Islet precursor cell (in vitro differentiated cells): ENCODE measurements around the gene NHLH2.

Source experiments
- DNase-seq: peaks from one replicate; pipeline ENCODE4 v3.0.0-alpha.2; 2018

NHLH2 gene

DNA sequence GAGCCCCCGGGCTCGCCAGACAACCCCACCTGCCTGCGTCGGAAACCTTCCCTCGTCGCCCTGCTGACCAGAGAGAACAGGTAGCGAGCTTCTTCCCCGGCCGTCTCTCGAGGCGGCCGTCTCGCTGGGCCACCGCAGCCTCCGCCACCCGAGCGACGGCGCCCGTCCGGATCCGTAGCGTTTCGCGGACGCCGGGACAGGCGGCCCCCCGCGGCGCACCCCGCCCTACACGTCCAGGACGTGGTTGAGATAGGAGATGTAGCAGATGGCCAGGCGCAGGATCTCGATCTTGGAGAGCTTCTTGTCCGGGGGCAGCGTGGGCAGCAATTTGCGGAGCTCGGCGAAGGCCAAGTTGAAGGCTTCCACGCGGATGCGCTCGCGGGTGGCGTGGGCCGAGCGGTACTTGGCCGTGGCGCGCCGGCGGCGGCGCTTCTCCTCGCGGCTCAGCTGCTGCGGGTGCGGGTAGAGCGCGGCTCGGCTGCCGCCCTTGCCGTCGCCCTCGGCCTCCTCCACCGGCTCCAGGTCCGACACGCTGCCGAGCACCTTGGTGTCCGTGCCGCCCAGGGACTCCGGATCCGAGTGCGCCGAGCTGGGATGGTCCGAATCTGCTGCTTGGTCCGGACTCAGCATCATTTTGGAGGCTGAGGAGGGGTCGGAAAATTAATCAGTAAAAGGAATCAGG lies 3.0 kb downstream of the NHLH2 start:
- peak; percentile 81 for DNase-seq

DNA sequence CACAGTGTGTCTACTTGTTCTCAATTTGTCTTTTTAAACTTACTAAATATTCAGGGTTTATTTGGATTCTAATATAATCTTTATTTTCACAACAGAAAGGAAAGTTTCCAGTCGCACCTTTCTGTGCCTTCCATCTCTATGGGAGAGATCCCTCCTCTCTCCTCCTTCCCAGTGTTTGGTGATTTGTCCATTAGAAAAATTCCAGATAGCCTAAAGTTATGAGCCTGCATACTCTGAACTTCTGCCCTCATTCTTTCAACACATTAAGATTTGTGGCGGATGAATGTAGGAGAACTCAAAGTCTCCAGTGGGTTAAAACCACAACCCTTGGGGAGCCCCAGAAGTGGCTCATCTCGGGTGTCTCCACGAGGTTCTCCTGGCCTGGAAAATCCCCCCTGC lies 3.6 kb downstream of the NHLH2 start:
- no peak for DNase-seq

DNA sequence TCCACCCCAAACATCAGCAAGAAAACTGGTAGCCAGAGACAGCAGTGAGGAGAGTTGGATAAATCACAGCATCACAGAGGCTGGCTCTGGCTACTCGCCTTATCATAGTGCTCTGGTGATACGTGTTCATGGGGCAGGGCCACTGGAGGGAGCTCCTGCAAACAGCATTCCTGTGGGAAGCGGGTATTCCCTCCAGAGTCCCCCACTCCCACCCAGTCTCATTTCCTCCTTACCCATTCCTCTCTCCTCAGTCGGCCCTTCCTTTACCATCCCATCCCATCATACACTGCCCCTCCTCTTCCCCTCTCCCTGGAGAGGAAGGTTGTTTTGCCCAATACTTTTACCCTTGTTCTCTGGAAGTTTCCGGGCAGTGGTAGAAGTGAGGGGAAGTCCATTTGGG lies 7.1 kb downstream of the NHLH2 start:
- DNase-seq, result peak; percentile 84

DNA sequence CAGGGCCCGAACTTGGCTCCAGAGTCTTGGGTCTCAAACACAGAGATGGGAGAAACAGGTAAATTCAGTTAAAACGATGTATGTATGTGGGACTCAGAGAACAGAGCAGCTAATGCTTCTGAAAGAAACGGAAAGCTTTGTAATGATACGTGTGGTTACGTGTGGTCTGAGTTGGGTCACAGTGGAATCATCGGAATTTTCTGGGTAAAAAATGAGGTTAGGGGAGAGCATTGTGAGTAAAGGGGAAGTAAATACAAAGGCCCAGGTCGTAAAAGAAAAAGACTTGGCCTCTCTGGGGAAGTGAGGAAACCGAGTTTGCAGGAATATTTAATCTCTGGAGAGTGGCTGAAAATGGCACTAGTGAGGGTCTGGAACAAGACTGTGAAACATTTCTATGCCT lies 8.3 kb downstream of the NHLH2 start:
- no peak for DNase-seq

DNA sequence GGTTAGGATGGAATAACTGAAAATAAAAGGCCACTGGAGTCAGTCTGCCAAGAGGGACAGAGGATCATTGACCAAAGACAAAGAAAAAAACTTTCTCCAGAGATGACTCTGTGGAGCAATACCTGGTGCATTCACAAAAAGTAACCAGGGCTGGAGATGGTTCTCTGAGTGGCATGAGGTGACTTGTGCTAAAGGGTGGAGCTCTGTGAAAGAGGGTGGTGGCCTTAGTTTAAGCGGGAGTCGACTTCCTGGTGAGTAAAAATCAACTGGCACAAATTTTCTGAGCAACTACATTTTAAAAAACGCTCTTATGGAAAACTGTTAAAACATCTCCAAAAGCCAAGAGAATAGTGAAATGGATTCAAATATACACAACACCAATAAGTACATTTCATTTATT lies 10.0 kb downstream of the NHLH2 start:
- no peak for DNase-seq

DNA sequence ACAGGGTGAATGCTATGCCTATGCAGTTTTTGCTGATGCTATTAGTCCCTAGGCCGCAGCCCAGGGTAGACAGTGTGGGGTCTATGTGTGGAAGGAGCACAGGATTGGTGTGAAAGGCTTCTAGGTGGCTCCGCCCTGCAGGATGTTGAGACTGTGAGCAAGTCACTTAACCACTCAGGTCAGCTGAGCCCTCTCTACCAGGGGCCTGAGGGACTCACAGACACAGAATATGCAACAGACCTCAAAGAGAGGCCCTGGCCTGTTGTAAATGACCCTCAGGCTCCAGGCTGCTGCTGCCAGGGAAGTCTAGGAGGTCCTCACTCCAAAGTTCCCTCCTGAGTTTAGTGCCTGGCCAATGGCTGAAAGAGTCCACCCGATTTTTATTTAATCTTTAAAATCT lies 11.0 kb downstream of the NHLH2 start:
- peak; percentile 96 for DNase-seq

DNA sequence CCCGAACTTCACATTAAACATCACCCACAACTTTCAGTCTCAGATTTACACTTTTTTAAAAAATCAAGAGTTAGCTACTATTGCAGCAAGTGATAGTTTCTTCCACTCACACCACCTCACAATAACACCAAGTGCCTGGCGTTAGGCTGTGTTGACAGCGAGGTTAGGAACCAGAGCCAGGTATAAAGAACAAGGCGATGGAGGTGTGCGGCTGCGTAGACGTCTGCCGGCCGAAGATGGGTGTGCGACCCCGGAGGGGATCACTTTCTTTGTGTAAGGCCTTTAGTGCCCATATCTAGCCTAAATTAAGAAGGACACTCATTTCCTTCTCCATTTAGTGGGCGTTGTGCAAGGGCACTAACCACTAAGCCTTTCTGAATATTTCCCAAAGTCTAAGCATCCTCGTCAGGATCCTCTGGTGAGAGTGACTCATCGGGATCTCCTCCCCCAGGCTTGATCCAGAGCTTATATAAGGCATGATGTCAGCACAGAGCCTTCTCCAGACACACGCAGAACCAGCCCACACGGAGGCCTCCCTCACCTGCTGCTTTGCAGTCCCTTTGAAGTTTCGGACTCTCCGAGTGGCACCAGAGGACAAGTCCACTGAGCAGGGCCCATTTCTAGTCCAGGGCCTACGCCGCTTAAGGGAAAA lies 11.8 kb downstream of the NHLH2 start:
- peak; percentile 95 for DNase-seq

DNA sequence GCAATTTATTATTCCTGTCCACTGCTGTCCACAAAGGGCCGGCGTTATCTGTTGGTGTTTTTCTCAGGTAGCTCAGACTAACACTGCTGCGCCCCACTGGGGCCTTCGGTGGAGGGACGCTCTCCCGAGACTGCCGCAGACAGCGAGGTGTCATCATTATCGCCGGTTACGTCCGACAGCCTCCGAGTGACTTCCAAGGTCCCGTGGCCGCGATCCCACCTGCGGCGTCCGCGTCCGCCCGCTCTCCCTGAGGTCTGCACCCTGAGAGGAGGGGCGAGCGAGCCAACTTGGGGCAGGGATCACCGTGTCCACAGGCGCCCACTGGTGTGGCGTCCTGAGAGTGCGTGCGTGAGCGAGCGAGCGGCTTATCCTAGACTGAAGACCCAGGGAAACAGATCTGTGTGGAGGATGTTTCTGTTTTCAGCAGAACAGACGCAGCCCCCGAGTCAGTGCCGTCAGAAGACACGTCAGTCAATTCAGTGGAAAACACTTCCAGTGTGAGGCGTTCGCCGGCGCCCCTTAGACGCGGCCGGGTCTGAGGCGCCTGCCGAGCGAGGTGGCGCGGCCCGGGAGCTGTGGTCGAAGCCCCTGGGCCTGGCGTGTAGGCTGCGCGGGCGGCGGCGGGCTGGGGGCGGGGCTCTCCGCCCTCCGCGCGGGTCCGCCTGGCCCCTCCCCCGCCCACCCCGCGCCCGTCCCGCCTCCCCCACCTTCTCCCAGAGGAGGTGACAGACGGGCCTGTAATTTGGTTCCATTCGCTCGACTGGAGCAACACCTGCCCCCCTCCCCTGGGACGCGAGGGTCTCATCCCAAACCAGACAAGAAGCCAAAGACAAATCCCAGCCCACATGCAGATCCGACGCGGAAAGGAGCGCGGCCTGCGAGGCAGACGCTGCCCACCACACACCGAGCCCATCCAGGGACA lies 12.6 kb downstream of the NHLH2 start:
- peak; percentile 86 for DNase-seq

DNA sequence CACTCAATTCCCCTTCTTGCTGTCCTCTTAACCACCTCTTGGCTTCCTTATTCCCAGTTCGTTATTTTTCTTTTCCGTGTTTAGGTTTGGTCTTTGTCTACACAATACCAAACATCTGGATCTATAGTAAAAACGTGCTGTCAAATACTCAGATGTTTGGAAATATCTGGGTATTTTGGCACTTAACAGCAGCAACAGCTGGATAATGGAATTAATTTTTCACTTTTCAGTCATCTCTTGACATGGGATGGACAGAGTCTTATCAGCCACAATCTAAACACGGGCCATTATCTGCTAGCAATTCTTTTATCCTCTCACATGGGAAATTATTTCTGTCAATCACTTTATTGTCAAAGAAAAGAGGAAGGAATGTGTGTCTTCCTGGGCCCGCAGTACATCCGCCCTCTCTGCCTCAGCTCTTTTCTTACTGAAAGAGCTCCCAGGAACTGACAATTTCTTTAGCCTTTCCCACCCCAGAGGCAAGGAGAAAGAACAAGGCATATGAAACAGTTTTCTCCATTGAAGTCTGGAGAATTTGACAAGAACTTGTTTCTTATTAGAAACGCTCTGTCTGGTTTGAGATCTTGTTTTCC lies 13.4 kb downstream of the NHLH2 start:
- no peak for DNase-seq

DNA sequence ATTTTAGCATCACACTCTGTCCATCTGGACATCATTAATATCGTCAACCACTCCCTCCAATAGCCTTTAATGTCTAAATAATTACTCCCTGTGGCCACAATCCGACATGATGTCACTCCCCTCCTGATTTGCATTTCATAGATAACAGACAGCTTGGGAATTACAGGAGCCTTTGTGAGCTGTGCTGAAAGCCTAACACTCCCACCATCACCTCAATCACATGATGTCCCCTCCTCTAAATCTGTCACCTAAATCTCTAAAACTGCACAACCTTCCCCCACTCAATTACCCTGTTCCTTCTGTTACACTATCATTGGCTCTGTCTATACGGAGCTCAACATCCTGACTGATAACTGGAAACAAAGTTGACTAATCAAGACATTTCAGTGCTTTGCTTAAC lies 14.3 kb downstream of the NHLH2 start:
- DNase-seq, result no peak

DNA sequence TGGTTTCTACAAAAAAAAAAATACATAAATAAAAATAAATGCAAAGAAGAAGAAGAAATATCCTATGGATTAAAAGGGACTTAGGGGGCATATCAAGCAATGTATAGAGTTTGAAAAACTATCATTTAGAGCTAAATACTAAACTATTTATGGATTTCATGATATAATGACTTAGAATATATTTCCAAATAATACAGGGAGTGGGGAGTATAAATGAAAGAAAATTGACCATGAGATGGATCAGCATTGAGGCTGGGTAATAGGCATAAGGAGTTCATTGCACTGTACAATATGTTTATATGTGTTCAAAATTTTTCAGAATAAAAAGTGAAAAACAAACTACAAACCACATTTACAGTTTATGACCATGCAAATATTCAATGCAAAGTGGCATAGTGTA lies 18.8 kb downstream of the NHLH2 start:
- no peak for DNase-seq

DNA sequence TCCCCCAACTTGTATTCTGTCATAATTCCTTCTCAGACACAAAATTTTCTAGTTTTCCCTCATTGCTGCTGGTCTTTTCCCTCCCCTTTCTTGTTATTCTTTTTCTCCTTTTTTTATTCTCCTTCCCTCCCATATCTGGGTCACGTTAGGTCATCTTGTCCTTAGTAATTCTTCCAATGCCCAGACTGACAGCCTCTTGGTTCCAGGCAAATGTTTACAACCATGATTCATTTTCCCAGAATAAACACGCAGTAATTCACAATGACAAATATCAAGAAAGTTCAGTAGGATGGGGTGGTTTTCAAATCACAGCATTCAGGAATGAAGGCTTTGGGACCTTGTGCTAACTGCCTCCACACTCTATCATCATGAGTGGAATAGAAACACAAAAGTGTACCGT lies 25.2 kb downstream of the NHLH2 start:
- DNase-seq, result no peak

DNA sequence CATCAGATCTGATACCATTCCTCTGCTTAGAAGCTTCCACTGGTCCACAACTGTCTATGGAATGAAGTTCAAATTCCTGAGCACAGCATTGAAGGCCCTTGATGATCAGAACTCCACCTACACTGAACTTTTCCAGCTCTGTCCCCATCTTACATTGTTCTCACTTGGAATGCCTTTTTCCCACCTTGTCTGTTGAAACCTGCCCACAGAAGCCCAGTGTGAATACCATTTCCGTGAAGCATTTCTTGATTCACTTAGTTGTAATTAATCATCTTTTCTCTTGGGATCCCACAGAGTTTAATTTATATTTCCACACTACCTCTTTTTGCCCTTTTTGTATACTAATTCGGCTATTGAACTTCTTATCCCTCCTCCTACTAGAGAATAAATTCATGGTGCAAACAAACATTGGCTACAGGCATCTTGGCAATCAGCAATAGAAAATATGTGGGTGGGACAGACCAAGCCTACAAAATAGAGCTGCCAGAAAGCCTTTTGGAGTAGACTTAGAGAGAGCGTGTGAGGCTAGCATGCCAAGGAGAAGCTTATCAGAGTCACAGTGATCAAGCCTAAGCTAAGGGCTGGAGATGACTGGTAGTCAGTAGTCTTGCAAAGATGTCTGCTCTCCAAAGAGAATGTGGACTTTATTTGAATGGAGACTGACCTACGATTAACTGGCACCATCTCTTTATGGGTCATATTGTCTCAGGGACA lies 26.1 kb downstream of the NHLH2 start:
- no peak for DNase-seq

DNA sequence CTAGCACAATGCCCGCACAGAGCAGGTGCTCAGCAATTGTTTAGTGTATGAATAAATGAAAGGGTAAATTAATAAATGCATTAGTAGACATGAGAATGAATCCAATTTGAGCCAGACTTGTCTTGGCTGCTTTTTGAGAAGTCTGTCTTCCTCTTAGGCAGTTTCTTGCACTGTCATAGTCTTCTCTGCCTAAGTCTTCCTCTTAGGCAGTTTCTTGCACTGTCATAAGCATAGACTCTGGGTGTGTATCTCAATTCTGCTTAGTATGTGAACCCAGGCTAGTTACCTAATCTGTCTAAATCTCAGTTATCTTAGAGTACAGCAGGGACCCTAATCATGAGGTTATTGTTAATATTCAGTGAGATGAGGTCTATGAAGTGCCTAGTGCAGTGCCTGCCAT lies 27.2 kb downstream of the NHLH2 start:
- DNase-seq, result no peak

DNA sequence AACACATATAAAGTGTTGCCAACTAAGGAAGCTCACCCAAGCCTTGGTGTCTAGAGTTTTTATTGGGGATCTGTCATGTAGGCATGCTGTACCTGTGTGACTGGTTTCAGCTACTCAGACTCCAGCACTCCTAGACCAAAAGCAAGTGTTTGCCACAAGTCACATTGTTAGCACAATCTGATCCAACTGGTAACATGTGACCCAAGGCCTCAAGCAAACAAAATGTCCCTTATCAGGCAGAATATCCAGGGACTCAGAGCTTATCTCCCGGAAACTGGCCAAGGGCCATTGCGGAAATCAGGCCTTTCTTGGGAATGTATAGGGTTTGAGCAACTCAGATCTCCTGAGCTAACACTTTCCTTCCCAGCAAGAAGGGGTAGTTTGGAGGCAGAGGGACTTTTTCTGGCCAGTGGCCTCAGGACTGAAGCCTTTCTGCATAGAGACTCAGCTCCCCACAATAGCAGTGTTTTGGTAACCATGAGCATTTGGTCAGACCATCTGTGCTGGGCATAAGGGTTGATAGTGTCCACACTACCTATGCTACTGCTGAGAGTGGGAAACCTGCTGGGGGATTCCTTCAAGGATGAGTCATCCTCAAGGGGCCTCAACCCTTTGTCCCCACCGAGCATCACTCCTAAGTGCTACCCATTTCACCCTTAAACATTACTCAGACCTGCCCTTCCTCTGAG lies 29.6 kb downstream of the NHLH2 start:
- no peak for DNase-seq

DNA sequence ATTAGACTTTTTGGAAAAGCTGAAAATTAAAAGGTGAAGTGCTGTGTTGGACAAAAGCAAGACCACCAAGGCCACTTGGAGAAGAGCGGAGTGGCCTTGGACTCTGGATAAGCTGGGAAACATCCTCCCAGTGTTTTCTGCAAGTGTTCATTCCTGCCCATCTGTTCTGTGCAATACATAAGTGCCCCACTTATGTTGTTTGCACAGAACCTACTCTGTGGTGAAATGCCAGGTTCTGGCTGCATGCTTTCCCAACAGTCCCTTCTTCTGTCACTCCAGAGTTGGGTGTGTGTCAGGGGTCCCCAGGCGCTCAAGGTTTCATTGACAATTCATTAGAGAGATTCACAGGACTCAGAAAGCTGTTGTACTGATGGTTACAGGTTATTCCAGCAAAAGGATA lies 30.3 kb downstream of the NHLH2 start:
- DNase-seq, result no peak

DNA sequence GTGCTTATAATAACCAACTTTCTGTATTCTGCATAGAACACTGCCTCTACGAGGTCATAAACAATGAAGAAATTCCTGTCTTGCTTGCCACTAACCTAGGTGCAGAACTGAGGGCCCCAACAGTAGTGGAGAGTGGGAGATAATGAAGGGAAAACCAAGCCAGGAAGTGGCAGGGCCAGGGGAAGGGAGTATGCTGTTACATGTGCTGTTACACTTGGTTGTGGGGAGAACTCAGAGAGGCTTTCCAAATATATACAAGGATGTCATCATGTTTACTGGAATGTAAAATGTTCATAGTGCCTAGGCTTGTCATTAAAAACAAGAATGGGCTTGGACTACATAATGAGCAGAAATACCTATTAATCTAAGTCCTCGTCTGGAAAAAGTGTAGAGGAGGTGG lies 31.1 kb downstream of the NHLH2 start:
- DNase-seq, result no peak

DNA sequence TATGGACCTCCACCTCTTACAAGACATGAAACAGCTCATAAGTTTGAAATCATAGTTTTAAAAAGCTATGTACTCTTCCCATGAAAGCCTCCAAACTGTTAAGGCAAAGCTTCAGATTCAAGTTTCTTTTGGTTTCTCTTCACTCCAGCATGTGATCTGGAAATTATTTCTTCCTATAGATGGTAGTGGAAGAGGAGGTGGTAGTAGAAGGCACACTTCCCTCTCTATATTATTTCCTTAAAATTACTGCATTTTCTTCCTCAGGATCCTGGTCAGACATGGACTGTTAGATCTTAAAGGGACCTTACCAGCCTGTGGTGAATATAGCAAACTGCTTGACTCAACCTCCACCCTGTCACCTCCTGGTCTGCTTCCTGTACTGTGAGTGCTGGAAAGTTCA lies 31.9 kb downstream of the NHLH2 start:
- no peak for DNase-seq

DNA sequence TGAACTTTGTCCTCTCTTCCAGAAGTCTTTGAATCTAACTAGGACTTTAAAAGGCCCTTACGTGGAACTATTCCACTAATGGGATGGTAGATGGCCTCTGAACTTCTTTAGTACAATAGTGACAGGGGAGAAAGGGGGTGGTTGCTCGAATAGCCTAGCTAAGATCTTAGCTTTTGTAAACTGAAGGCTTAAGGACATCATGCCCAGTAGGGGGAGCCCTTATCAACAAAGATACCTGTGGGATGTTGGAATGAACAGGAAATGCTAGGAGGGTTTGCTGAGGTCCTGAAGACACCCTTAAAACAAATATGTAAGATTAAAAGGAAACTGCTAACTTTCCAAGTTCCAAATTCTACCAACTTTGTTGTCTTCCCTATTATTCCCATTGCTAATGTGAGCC lies 33.2 kb downstream of the NHLH2 start:
- DNase-seq, result peak; percentile 80

DNA sequence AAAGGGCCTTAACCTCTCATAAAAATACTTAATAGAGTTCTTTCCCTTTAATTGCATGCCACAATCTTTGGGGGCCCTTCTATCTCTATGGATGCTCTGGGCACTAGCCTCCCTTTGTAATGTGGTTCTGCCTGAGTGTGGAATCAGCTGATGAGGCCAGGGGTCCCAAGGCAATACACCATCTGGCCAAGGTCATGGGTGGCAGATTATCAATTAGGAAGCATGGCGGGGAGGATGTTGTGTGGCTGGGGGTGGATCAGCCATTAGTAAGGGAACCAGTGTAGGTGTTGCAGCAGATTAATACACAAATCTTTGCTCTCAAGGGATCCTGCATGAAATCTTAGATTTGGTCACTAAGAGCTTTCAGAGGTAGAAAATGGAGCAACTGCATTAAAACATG lies 35.3 kb downstream of the NHLH2 start:
- DNase-seq, result no peak

DNA sequence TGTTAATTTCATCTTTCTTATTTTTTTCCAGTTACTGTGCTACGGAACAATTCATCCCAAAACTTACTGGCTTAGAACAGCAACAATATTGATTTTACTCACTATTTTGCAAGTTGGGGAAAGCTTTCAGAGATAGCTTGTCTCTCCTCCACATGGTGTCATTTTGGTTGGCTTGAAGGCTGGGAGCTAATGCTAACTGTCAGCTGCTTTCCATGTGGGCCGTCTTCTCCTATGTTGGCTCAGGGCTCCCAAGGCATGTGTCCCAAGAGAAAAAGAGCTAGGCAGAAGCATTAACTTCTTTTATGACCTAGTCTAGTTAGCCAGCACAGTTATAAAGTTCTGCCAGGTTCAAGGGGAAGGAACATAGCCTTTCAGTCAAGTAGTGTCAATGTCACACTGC lies 38.5 kb downstream of the NHLH2 start:
- DNase-seq, result no peak

DNA sequence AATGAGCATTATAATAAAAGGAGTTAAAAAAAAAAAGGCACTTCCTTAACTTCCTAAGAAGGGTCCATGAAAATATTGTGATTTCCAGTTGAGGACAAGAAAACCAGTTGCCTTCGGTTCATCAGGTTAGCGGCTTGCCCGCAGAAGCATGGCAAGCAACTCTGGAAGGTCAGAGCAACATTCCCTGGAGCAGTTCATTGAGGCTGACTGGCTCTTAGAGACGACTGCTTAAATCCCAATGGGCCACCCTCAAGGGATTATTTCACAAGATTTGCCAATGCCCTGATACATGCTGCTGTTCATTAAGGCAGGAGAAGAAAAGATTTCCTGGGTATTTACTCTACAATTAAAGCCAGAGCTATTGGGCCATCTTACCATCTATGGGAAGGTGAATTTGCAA lies 43.4 kb downstream of the NHLH2 start:
- no peak for DNase-seq
